Right cardiac atrium (tissue), 5 donors: ENCODE results near the gene PPM1M. TPM values are rescaled to one million over a fixed set of nuclear protein-coding genes. Genes with fewer than 3 reads are reported as not detected.

Source experiments
- ATAC-seq, 2 donors: fragments of 200-7000 bp; cut with Tn5 transposase; one replicate each; pipeline versions ENCODE4 v1.8.0 to v1.9.1; 2020; ENCODE audit warnings: moderate library complexity in 2 of 2, mild to moderate bottlenecking in 1 of 2
- DNase-seq, 3 donors: peaks; one replicate each; pipeline ENCODE4 v3.0.0-alpha.2; 2020
- H3K27ac ChIP-seq: one replicate; pipeline ENCODE4 v1.5.1; 2013; ENCODE audit warnings: mild to moderate bottlenecking, low read length, control low read depth, moderate library complexity
- H3K27me3 ChIP-seq: one replicate; pipeline ENCODE4 v1.6.1; 2013; ENCODE audit not compliant: control insufficient read depth, insufficient read depth
- H3K4me1 ChIP-seq: one replicate; pipeline ENCODE4 v1.6.1; 2013; ENCODE audit warnings: low read length; ENCODE audit not compliant: control insufficient read depth, insufficient read depth
- H3K4me3 ChIP-seq: one replicate; pipeline ENCODE4 v1.5.1; 2013; ENCODE audit warnings: low read length, control low read depth
- H3K9me3 ChIP-seq: one replicate; pipeline ENCODE4 v1.6.1; 2013; ENCODE audit warnings: low read length; ENCODE audit not compliant: control insufficient read depth
- WGBS: extraction: QIAGEN DNeasy Blood & Tissue Kit; methylation state at CpG from one replicate; pipeline ENCODE4 v1.1.7; 2013; 5-methylcytosine and 5-hydroxymethylcytosine counted together
- intact Hi-C, 4 donors: fragments of 100-400 bp; cut with DNase I; formaldehyde crosslinking; loops; one replicate each; pipeline versions ENCODE4 v1.11.0 to v1.14.0; 2022 to 2023
- polyA plus RNA-seq: library from polyadenylated mRNA; stranded (reverse); fragments of 200-250 nt; gene quantifications from one replicate; pipeline ENCODE4 v1.2.3, GENCODE V29; 2013
- total RNA-seq, 4 donors: library from RNA; stranded (reverse); fragmentation: NEBNext Ultra II Directional; extraction: Animal tissue kit (Norgen Biotek cat#: 25700); gene quantifications; one replicate each; pipeline ENCODE4 v1.2.1, GENCODE V29; 2021
- donor health status: healthy with polysubstance abuse.
- donor health status: DM: no; HTN: yes; CAD: no.
- donor health status: DM: no; HTN: no; CAD: no.
- donor health status: DM: no; HTN: yes; CAD: no; lungs with severe emphysema.
- donor health status: DM: yes; HTN: yes; CAD: no.

The PPM1M gene
- total and polyA plus RNA-seq, 5 donors = 9.5 to 16.3 (median 14.6) TPM

- WGBS = 33% methylated on average over 13 of the region's 13 CpGs
- DNase-seq (peak; percentile 79 to 86 (median 85)), ATAC-seq (peak; percentile 78 to 86)
- no peaks in the 10 kb centered on the region for H3K9me3 ChIP-seq
- peaks cover 15% of the 10 kb centered on the region for H3K4me1 ChIP-seq
- intact Hi-C loops = no loop called here
- H3K4me3 ChIP-seq = no peak overlapping the region
- H3K27ac ChIP-seq = peak overlapping the region; percentile 86
- H3K27me3 ChIP-seq = no peaks in the 10 kb centered on the region
Measured at GRCh38 chr3:52216585-52217408, 28.8 kb upstream of the PPM1M start.

- Histone ChIP-seq H3K4me3 (no peak overlapping the region), H3K9me3 (no peaks in the 10 kb centered on the region), H3K4me1 (peaks cover 15% of the 10 kb centered on the region), H3K27me3 (no peaks in the 10 kb centered on the region), H3K27ac (peak overlapping the region; percentile 86)
- intact Hi-C loops = no loop called here
- 64% methylated on average over 10 of the region's 10 CpGs for WGBS
- peak in 1 of 2 donors; percentile 9 for ATAC-seq
- no peak for DNase-seq
Measured at GRCh38 chr3:52217409-52217805, 28.2 kb upstream of the PPM1M start.

GRCh38 chr3:52218026-52218425 lies 27.5 kb upstream of the PPM1M start:
- Histone ChIP-seq H3K4me1 (peaks cover 15% of the 10 kb centered on the region), H3K27me3 (no peaks in the 10 kb centered on the region), H3K9me3 (no peaks in the 10 kb centered on the region), H3K27ac (peak overlapping the region; percentile 90), H3K4me3 (no peak overlapping the region)
- DNase-seq (no peak), ATAC-seq (no peak)
- intact Hi-C loops = no loop called here
- 65% methylated on average over 3 of the region's 3 CpGs for WGBS

GRCh38 chr3:52218454-52218853 lies 27.1 kb upstream of the PPM1M start:
- ATAC-seq = peak in 1 of 2 donors; percentile 16
- peaks cover 15% of the 10 kb centered on the region for H3K4me1 ChIP-seq
- no peak overlapping the region for H3K4me3 ChIP-seq
- intact Hi-C loops = no loop called here
- WGBS = 66% methylated on average over 12 of the region's 12 CpGs
- peak in 1 of 3 donors; percentile 68 for DNase-seq
- no peaks in the 10 kb centered on the region for H3K9me3 ChIP-seq
- no peaks in the 10 kb centered on the region for H3K27me3 ChIP-seq
- H3K27ac ChIP-seq = peak overlapping the region; percentile 90

GRCh38 chr3:52218937-52219650 lies 26.5 kb upstream of the PPM1M start:
- peak in 1 of 2 donors; percentile 53 for ATAC-seq
- H3K4me3 ChIP-seq = no peak overlapping the region
- H3K4me1 ChIP-seq = peaks cover 15% of the 10 kb centered on the region
- peak in 1 of 3 donors; percentile 45 for DNase-seq
- 40% methylated on average over 6 of the region's 6 CpGs for WGBS
- intact Hi-C loops = no loop called here
- H3K9me3 ChIP-seq = no peaks in the 10 kb centered on the region
- peak overlapping the region; percentile 90 for H3K27ac ChIP-seq
- H3K27me3 ChIP-seq = no peaks in the 10 kb centered on the region

- intact Hi-C loops = loop anchor here in 3 of 4 donors (5.0 kb wide), 2 partner anchors 117 to 122 kb away; no protein-coding TSS in a partner anchor
- DNase-seq (peak; percentile 83 to 94 (median 94)), ATAC-seq (peak; percentile 40 to 56)
- H3K4me3 ChIP-seq = no peak overlapping the region
- H3K27ac ChIP-seq = no peak overlapping the region
- H3K9me3 ChIP-seq = no peaks in the 10 kb centered on the region
- WGBS = 32% methylated on average over 9 of the region's 9 CpGs
- peaks cover 15% of the 10 kb centered on the region for H3K4me1 ChIP-seq
- H3K27me3 ChIP-seq = no peaks in the 10 kb centered on the region
Measured at GRCh38 chr3:52220380-52221026, 25.1 kb upstream of the PPM1M start.

- H3K4me1 ChIP-seq = peaks cover 15% of the 10 kb centered on the region
- no peak overlapping the region for H3K27ac ChIP-seq
- 93% methylated on average over 27 of the region's 27 CpGs for WGBS
- ATAC-seq = no peak
- intact Hi-C loops = loop anchor here in 3 of 4 donors (5.0 kb wide), 2 partner anchors 116 to 121 kb away; no protein-coding TSS in a partner anchor
- H3K27me3 ChIP-seq = no peaks in the 10 kb centered on the region
- peak in 1 of 3 donors; percentile 37 for DNase-seq
- no peak overlapping the region for H3K4me3 ChIP-seq
- no peaks in the 10 kb centered on the region for H3K9me3 ChIP-seq
Measured at GRCh38 chr3:52221141-52221562, 24.4 kb upstream of the PPM1M start.

GRCh38 chr3:52221563-52222318 lies 23.8 kb upstream of the PPM1M start:
- Histone ChIP-seq H3K27me3 (no peaks in the 10 kb centered on the region), H3K9me3 (no peaks in the 10 kb centered on the region), H3K27ac (no peak overlapping the region), H3K4me1 (peaks cover 10% of the 10 kb centered on the region), H3K4me3 (no peak overlapping the region)
- 74% methylated on average over 34 of the region's 34 CpGs for WGBS
- DNase-seq = peak; percentile 55 to 84 (median 82)
- intact Hi-C loops = loop anchor here in 3 of 4 donors (5.0 kb wide), 2 partner anchors 116 to 121 kb away; no protein-coding TSS in a partner anchor
- no peak for ATAC-seq

- H3K4me1 ChIP-seq = peaks cover 8% of the 10 kb centered on the region
- 88% methylated on average over 41 of the region's 41 CpGs for WGBS
- H3K27me3 ChIP-seq = no peaks in the 10 kb centered on the region
- H3K9me3 ChIP-seq = no peaks in the 10 kb centered on the region
- DNase-seq = peak in 1 of 3 donors; percentile 39
- H3K4me3 ChIP-seq = no peak overlapping the region
- no peak for ATAC-seq
- H3K27ac ChIP-seq = no peak overlapping the region
- intact Hi-C loops = loop anchor here in 3 of 4 donors (5.0 kb wide), 2 partner anchors 115 to 120 kb away; no protein-coding TSS in a partner anchor
Measured at GRCh38 chr3:52222319-52223221, 23.0 kb upstream of the PPM1M start.
